HL-60 (cell line): ENCODE results near the gene KRT16.
"Not testable (repeated sequence)": the region's sequence is repeated elsewhere in the genome, so short reads cannot be mapped to it uniquely, and the experiment has no call there.

ENCODE experiments used
- DNase-seq, 2 experiments: peaks; one replicate each; pipeline ENCODE4 v3.0.0-alpha.2; 2010 to 2020; ENCODE audit warnings: low read depth in 1 of 2, low spot score in 1 of 2
- H3K27ac ChIP-seq: fragments of 250-450 bp; sonication (Bioruptor Pico); replicated peaks from 2 replicates; pipeline ENCODE4 v1.5.1; 2020; ENCODE audit warnings: mild to moderate bottlenecking, moderate library complexity
- H3K27me3 ChIP-seq: fragments of 250-450 bp; sonication (Bioruptor Pico); 2 replicates; pipeline ENCODE4 v1.5.1; 2021; ENCODE audit warnings: mild to moderate bottlenecking, moderate library complexity; ENCODE audit not compliant: insufficient read depth, poor library complexity, severe bottlenecking
- H3K4me3 ChIP-seq: replicated peaks from 2 replicates; pipeline ENCODE4 v1.5.1; 2011; ENCODE audit warnings: mild to moderate bottlenecking, control low read depth, low read length; ENCODE audit not compliant: insufficient read depth
- CTCF ChIP-seq: IDR thresholded peaks from one replicate; pipeline ENCODE4 v1.5.1; 2011; ENCODE audit warnings: low read length, control low read depth, inconsistent platforms; ENCODE audit not compliant: insufficient read depth
- GABPA ChIP-seq: IDR thresholded peaks from 2 replicates; pipeline ENCODE4 v1.6.1; 2012; ENCODE audit warnings: low read depth
- POLR2AphosphoS5 ChIP-seq: IDR thresholded peaks from 2 replicates; pipeline ENCODE4 v1.6.1; 2012; ENCODE audit warnings: low read depth
- REST ChIP-seq: IDR thresholded peaks from 2 replicates; pipeline ENCODE4 v1.6.1; 2012; ENCODE audit warnings: low read depth; ENCODE audit not compliant: insufficient replicate concordance
- SPI1 ChIP-seq: IDR thresholded peaks from 2 replicates; pipeline ENCODE4 v1.6.1; 2012; ENCODE audit warnings: low read depth, mild to moderate bottlenecking, borderline replicate concordance

KRT16 gene

GRCh38 chr17:41615454-41615853, 2.9 kb upstream of the KRT16 start:
- H3K27me3 ChIP-seq, result no peaks in the 10 kb centered on the region
- no peak for DNase-seq
- H3K27ac ChIP-seq, result no peak overlapping the region
- TF ChIP-seq GABPA (no peak), REST (no peak), CTCF (no peak), POLR2AphosphoS5 (no peak), SPI1 (no peak)
- H3K4me3 ChIP-seq, result no peak overlapping the region

GRCh38 chr17:41614767-41615166, 2.2 kb upstream of the KRT16 start:
- H3K27ac ChIP-seq, H3K4me3 ChIP-seq, H3K27me3 ChIP-seq: not testable (repeated sequence)
- peak in 1 of 2 experiments; percentile 35 for DNase-seq

GRCh38 chr17:41614098-41614497, 1.5 kb upstream of the KRT16 start:
- Histone ChIP-seq H3K4me3 (no peak overlapping the region), H3K27me3 (no peaks in the 10 kb centered on the region), H3K27ac (no peak overlapping the region)
- DNase-seq, result no peak
- TF ChIP-seq POLR2AphosphoS5 (no peak), CTCF (no peak)

- Histone ChIP-seq H3K27me3 (no peaks in the 10 kb centered on the region), H3K4me3 (no peak overlapping the region), H3K27ac (no peak overlapping the region)
- no peak for DNase-seq
- TF ChIP-seq REST (no peak), SPI1 (no peak), CTCF (no peak), GABPA (no peak), POLR2AphosphoS5 (no peak)
These were observed 913 bp upstream of the KRT16 start for GRCh38 chr17:41613277-41614082.
